Stimulated activated CD8-positive, alpha-beta memory T cell treated with anti-CD3 and anti-CD28 coated beads, Interleukin-12 subunit alpha, Interleukin-12 subunit beta, amount 100 ng/mL, for 1 hour (primary cell): Measurements from ENCODE around the gene PSEN1.

Experiments used
- DNase-seq: peaks from one replicate; pipeline ENCODE4 v3.0.0-alpha.2; 2020; ENCODE audit warnings: low read depth

PSEN1 gene

GRCh38 chr14:73220061-73220460 lies 83.8 kb downstream of the PSEN1 start:
- DNase-seq: no peak

- no peak for DNase-seq
Observed at GRCh38 chr14:73220634-73221033, 84.3 kb downstream of the PSEN1 start.

GRCh38 chr14:73221945-73222344 lies 85.6 kb downstream of the PSEN1 start:
- DNase-seq: no peak

- no peak for DNase-seq
Observed at GRCh38 chr14:73223049-73223448, 86.7 kb downstream of the PSEN1 start.

- no peak for DNase-seq
Observed at GRCh38 chr14:73225496-73225895, 89.2 kb downstream of the PSEN1 start.

- DNase-seq: no peak
Observed at GRCh38 chr14:73227812-73228781, 91.8 kb downstream of the PSEN1 start.

GRCh38 chr14:73230051-73230450 lies 93.7 kb downstream of the PSEN1 start:
- DNase-seq: no peak

GRCh38 chr14:73231981-73232851 lies 95.9 kb downstream of the PSEN1 start:
- no peak for DNase-seq

GRCh38 chr14:73232984-73233383 lies 96.7 kb downstream of the PSEN1 start:
- DNase-seq: no peak

GRCh38 chr14:73233564-73233963 lies 97.3 kb downstream of the PSEN1 start:
- DNase-seq: no peak

- no peak for DNase-seq
Observed at GRCh38 chr14:73234029-73234428, 97.7 kb downstream of the PSEN1 start.

- no peak for DNase-seq
Observed at GRCh38 chr14:73234586-73235394, 98.5 kb downstream of the PSEN1 start.

GRCh38 chr14:73235531-73236155 lies 99.3 kb downstream of the PSEN1 start:
- DNase-seq: no peak

GRCh38 chr14:73236157-73236556 lies 99.8 kb downstream of the PSEN1 start:
- no peak for DNase-seq

GRCh38 chr14:73236752-73237218 lies 100.5 kb downstream of the PSEN1 start:
- no peak for DNase-seq

GRCh38 chr14:73237219-73237785 lies 101.0 kb downstream of the PSEN1 start, which contains the start of gene PAPLN:
PAPLN (plus strand) TSS chr14:73237506; CDS start chr14:73239779, 2,273 bp downstream.
- DNase-seq: no peak

- DNase-seq: no peak
Observed at GRCh38 chr14:73237786-73238423, 101.6 kb downstream of the PSEN1 start.

- no peak for DNase-seq
Observed at GRCh38 chr14:73238424-73238852, 102.1 kb downstream of the PSEN1 start.

- DNase-seq: no peak
Observed at GRCh38 chr14:73238941-73239340, 102.6 kb downstream of the PSEN1 start.
